Neural cell (in vitro differentiated cells): ENCODE data around the gene TTF1.

Source experiments
- EP300 ChIP-seq: fragments of 450-650 bp; conservative IDR thresholded peaks from 2 replicates; pipeline ENCODE4 v1.6.1; 2014; ENCODE audit warnings: antibody characterized with exemption, mild to moderate bottlenecking, moderate library complexity; ENCODE audit not compliant: poor library complexity, severe bottlenecking
- EZH2 ChIP-seq: fragments of 200-600, 300-800 bp; shearing (Covaris generic), sonication (generic); IDR thresholded peaks from 2 replicates; pipeline ENCODE4 v1.6.1; 2014; ENCODE audit warnings: antibody characterized with exemption, low read length, borderline replicate concordance, mild to moderate bottlenecking; ENCODE audit not compliant: insufficient read depth, poor library complexity, severe bottlenecking
- POLR2AphosphoS5 ChIP-seq: IDR thresholded peaks from 2 replicates; pipeline ENCODE4 v1.6.1; 2012
- SMC3 ChIP-seq: fragments of 450-650 bp; conservative IDR thresholded peaks from 2 replicates; pipeline ENCODE4 v1.6.1; 2014; ENCODE audit warnings: antibody characterized with exemption, mild to moderate bottlenecking, moderate library complexity; ENCODE audit not compliant: poor library complexity
- TAF1 ChIP-seq: IDR thresholded peaks from 2 replicates; pipeline ENCODE4 v1.6.1; 2012; ENCODE audit warnings: low read depth
- TF ChIP-seq, protein P1 (sequence below): fragments of 450-650 bp; IDR thresholded peaks from 2 replicates; pipeline ENCODE4 v1.5.1; 2014; ENCODE audit warnings: antibody characterized with exemption, mild to moderate bottlenecking, moderate library complexity; ENCODE audit not compliant: poor library complexity, severe bottlenecking

DNA sequence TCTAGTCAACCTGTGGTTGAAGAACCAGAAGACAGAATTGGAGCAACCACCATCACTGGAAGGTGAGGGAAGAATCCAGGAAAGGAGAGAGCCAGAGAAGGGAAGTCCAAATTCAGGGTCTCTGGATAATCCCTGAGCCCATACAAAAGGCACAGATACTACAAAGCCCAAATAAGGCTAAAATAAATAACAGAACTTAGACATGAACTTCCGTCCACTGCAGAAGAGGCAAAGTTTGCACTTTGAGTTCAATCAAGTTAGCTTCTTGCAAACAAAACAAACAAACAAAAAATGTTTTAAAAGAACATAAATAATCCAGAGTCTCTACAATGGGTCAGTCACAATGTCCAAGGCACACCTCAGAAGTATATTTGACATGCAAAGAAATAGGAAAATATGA is 24.4 kb upstream of the TTF1 start:
- TF ChIP-seq, protein P1, sequence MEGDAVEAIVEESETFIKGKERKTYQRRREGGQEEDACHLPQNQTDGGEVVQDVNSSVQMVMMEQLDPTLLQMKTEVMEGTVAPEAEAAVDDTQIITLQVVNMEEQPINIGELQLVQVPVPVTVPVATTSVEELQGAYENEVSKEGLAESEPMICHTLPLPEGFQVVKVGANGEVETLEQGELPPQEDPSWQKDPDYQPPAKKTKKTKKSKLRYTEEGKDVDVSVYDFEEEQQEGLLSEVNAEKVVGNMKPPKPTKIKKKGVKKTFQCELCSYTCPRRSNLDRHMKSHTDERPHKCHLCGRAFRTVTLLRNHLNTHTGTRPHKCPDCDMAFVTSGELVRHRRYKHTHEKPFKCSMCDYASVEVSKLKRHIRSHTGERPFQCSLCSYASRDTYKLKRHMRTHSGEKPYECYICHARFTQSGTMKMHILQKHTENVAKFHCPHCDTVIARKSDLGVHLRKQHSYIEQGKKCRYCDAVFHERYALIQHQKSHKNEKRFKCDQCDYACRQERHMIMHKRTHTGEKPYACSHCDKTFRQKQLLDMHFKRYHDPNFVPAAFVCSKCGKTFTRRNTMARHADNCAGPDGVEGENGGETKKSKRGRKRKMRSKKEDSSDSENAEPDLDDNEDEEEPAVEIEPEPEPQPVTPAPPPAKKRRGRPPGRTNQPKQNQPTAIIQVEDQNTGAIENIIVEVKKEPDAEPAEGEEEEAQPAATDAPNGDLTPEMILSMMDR: no peak
- TF ChIP-seq EP300: no peak
- no peak for TF ChIP-seq TAF1
- no peak for TF ChIP-seq EZH2
- no peak for TF ChIP-seq SMC3
- TF ChIP-seq POLR2AphosphoS5: no peak
